OCI-LY1 (cell line): ENCODE results near the gene CYFIP1.

Experiments
- EZH2 ChIP-seq: fragments of 200-600 bp; sonication (generic), shearing (Covaris generic); IDR thresholded peaks from 2 replicates; pipeline ENCODE4 v1.8.0; 2017; ENCODE audit warnings: borderline replicate concordance, mixed run types, mild to moderate bottlenecking, antibody characterized with exemption, low read length, moderate library complexity, mixed read lengths
- TF ChIP-seq, protein P1 (sequence below): fragments of 200-600 bp; sonication (generic), shearing (Covaris generic); IDR thresholded peaks from 2 replicates; pipeline ENCODE4 v1.5.1; 2017; ENCODE audit warnings: mild to moderate bottlenecking, antibody characterized with exemption, low read length, moderate library complexity, mixed read lengths

GRCh38 chr15:22958487-22959280 lies 21.5 kb downstream of the CYFIP1 start:
- TF ChIP-seq EZH2 = no peak
- TF ChIP-seq, protein P1, sequence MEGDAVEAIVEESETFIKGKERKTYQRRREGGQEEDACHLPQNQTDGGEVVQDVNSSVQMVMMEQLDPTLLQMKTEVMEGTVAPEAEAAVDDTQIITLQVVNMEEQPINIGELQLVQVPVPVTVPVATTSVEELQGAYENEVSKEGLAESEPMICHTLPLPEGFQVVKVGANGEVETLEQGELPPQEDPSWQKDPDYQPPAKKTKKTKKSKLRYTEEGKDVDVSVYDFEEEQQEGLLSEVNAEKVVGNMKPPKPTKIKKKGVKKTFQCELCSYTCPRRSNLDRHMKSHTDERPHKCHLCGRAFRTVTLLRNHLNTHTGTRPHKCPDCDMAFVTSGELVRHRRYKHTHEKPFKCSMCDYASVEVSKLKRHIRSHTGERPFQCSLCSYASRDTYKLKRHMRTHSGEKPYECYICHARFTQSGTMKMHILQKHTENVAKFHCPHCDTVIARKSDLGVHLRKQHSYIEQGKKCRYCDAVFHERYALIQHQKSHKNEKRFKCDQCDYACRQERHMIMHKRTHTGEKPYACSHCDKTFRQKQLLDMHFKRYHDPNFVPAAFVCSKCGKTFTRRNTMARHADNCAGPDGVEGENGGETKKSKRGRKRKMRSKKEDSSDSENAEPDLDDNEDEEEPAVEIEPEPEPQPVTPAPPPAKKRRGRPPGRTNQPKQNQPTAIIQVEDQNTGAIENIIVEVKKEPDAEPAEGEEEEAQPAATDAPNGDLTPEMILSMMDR = no peak
